NOMO-1 treated with DMSO at 0.1 percent for 48 hours (cell line): ENCODE measurements around the gene CEP162.
A peak's percentile ranks its signal among the peaks of the same experiment; 100 is the strongest.
"Not testable (repeated sequence)": the region's sequence is repeated elsewhere in the genome, so short reads cannot be mapped to it uniquely, and the experiment has no call there.

Source experiments
- DNase-seq: peaks from one replicate; lab custom pipeline; 2025; ENCODE audit not compliant: unreplicated experiment; lab: John Stamatoyannopoulos, UW

Gene CEP162

DNA sequence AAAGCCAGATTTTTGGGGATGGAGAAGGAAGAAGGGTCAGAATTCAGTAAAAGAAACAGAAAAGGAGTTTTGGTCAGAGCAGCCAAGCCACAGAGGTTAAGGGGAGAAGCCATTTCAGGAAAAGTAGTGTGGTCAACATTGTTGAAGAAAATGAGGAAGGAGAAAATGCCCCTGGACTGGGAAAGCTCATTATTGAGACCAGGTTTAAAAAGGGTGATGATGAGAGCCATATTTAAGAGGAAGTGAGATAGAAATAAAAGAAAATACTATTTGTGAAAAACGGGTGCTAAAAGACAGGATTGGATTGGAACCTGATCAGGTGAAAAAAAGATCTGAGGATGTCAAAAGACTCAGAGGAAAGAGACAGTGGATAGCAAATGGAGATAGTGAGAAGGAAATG is 75.8 kb downstream of the CEP162 start:
- DNase-seq: peak; percentile 26

- no peak for DNase-seq
Observed at GRCh38 chr6:84150705-84151104, 76.7 kb downstream of the CEP162 start.

- DNase-seq: no peak
Observed at GRCh38 chr6:84141521-84141920, 85.9 kb downstream of the CEP162 start.

DNA sequence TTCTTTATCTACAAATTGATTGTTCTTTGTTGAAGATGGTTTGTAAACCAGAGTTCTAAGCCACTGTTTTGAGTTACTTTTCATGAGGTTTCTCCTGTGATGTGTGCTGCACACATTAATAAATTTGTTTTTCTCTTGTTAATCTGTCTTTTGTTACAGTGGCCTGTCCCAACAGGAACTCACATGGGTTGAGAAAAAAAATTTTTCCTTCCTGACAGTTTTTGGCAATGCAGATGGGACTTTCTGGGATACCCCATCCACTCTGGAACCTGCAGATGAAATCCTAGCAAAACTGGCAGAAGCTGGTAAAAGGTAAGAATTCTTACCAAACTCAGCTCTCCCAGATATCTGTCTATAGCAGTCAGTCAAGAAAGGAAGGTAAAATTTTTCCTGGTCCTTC is 88.1 kb downstream of the CEP162 start:
- DNase-seq: no peak

DNA sequence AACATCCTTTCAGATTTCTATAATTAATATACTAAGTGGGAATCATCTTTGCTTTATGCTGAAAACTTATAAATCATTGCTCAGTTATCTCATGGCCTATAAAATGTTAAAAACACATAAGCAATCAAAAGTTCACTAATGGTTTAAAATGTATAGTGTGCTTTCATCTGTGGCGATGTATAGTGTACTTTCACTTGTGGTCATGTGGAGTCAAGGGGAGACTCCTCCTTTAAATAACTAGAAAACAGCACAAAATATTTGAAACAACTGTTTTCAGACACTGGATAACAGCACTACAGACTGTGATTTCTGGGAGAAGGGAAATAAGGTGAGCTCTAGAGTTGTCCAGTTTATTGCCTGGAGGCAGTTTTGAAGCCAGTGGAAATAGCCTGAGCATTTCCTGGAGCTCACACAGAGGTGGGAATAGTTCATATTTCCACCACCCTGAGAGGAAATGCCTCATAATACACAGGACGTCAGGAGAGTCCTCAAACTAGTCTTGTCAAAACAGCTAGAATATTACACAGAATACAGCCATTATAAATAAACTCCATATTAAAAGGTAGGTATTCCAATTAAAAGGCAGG is 89.4 kb downstream of the CEP162 start:
- no peak for DNase-seq

DNA sequence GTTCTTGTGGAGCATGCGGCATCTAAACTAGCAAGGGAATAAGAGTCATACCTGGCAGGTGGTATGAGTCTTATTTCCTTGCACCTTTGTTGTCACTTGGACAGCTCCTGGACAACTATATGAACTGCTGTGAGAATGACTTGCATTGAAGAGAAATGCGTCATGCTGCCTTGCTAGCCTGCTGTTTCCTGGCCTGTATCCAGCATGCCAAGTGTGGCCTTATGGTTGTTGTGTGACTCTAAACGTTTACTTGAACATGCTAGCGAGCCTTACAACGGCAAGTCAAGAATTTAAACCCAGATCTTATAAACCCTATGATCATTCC is 90.4 kb downstream of the CEP162 start:
- DNase-seq: no peak

GRCh38 chr6:84136364-84137050 is 90.9 kb downstream of the CEP162 start:
- DNase-seq: no peak

- DNase-seq: no peak
Observed at GRCh38 chr6:84135291-84135690, 92.2 kb downstream of the CEP162 start.

GRCh38 chr6:84133385-84133784 is 94.1 kb downstream of the CEP162 start:
- not testable (repeated sequence) for DNase-seq

GRCh38 chr6:84129588-84129987 is 97.9 kb downstream of the CEP162 start:
- not testable (repeated sequence) for DNase-seq

GRCh38 chr6:84123186-84123585 is 104.3 kb downstream of the CEP162 start:
- DNase-seq: no peak

GRCh38 chr6:84119277-84119676 is 108.2 kb downstream of the CEP162 start:
- no peak for DNase-seq

GRCh38 chr6:84118191-84118590 is 109.3 kb downstream of the CEP162 start:
- no peak for DNase-seq

GRCh38 chr6:84114933-84115594 is 112.4 kb downstream of the CEP162 start:
- not testable (repeated sequence) for DNase-seq

DNA sequence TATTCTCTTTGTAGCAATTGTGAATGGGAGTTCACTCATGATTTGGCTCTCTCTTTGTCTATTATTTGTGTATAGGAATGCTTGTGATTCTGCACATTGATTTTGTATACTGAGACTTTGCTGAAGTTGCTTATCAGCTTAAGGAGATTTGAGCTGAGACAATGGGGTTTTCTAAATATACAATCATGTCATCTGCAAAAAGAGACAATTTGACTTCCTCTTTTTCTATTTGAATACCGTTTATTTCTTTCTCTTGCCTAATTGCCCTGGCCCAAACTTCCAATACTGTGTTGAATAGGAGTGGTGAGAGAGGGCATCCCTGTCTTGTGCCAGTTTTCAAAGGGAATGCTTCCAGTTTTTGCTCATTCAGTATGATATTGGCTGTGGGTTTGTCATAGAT is 116.1 kb downstream of the CEP162 start:
- peak; percentile 26 for DNase-seq

DNA sequence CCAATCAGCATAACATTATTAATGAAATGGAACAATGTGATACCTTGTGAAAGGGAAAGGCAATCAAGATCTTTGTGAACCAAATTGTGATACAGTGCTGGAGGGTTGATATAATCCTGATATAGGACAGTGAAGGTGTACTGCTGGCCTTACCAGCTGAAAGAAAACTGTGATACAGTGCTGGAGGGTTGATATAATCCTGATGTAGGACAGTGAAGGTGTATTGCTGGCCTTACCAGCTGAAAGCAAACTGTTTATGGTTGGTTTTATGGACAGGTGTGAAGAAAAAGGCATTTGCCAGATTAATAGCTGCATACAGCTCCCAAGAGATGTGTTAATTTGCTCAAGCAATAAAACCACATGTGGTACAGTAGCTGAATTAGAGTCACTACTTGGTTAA is 119.9 kb downstream of the CEP162 start:
- no peak for DNase-seq

GRCh38 chr6:84105215-84105924 is 122.1 kb downstream of the CEP162 start:
- not testable (repeated sequence) for DNase-seq

DNA sequence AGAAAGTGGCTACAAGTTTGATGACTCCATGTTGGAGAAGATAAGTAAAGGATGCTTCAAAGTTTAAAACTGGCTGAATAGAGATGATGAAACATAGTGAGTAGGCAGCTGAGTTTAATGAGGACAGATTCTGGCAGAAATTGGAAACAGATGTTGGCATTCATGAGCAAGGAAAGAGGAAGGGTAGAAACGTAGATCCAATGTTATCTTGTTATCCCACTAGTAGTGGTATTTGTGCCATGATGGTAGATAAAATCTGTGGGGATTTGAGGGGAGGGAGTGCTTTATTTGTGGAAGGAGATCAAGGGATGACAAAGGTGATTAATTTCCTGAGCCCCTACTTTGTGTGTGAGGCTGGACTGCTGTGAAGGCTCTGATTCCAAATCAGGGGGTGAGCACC is 124.4 kb downstream of the CEP162 start:
- no peak for DNase-seq

- no peak for DNase-seq
Observed at GRCh38 chr6:84095156-84095555, 132.3 kb downstream of the CEP162 start.

DNA sequence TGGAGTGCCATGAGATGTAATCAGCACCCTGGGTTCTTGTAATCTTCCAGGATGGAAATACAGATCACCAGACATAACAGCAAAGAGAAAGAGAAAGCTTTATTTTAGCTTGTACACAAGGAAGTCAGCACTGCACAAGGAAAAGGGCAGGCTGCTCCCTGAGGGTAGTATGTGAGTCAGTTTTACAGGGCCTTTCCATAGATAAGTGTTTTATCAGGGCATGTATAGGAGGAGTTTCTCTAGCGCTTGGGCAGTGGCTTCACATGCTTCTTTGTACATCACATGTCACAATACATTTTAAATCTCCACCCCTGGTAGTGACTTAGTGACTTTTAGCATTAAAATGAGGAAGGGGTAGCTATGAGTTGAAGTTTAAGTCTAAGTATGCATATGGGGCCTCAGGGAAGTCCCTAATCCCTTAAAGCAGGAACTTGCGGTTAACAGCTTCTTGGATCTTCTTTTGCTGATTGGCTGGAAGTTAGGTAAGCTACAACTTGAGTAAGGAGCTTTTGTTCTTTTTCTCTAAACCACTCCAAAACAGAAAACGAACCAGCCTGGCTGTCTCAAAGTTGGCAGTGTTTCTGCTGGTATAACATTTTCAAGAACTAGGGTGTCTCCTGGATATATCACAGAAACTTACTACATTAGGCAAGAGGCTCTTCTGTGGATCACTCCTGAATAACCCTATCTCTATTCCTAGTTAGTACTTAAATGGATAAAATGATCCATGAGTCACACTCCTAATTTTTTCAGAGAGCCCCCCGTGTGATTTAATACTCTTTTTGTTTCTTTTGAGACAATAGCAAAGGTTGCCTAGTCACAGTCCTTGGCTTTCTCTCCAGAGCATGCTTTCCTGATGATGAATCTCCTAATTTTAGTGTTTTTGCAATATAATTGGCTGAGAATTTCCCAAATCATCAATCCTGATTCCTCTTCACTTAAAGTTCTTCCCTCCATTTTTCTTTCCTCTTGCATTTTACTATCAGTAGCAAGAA is 133.7 kb downstream of the CEP162 start:
- DNase-seq: peak; percentile 97

- DNase-seq: no peak
Observed at GRCh38 chr6:84089552-84089951, 137.9 kb downstream of the CEP162 start.
